ENCODE measurements around the gene ADI1.

GRCh38 chr2:3486047-3487027 is 33.0 kb downstream of the ADI1 start:
- TF ChIP-seq POLR2A (IDR thresholded peaks at IDR 0.05) (no peak), CTCF (IDR thresholded peaks at IDR 0.05) (no peak)

All from adrenal gland (tissue), 5 donors.